ENCODE measurements around the gene PHGDH. TPM values are rescaled to one million over a fixed set of nuclear protein-coding genes. Genes with fewer than 3 reads are reported as not detected.

Gene PHGDH
- total and polyA plus RNA-seq, 9 of the 15 experiments (the other 6 are each of a cell fraction or from before 2014, with no cell fraction given): 6.7 to 84.2 (median 36.2) TPM

- peak; percentile 96 for TF ChIP-seq ZBTB33 (CRISPR knock-in tag; IDR thresholded peaks at IDR 0.05)
- TF ChIP-seq ARID4B (CRISPR knock-in tag; IDR thresholded peaks at IDR 0.05): no peak
- no peak for TF ChIP-seq PBX2 (CRISPR knock-in tag; IDR thresholded peaks at IDR 0.05; ENCODE audit: low read depth)
- TF ChIP-seq PBX2 (tag; conservative IDR thresholded peaks at IDR 0.05; ENCODE audit: low read depth): peak; percentile 74
- peak; percentile 90 for TF ChIP-seq ZNF316 (IDR thresholded peaks at IDR 0.05)
- peak; percentile 88 for TF ChIP-seq MAFG (tag; conservative IDR thresholded peaks at IDR 0.05)
- TF ChIP-seq ZNF436 (CRISPR knock-in tag; IDR thresholded peaks at IDR 0.05): no peak
- TF ChIP-seq SPI1 (IDR thresholded peaks at IDR 0.05; ENCODE audit: borderline replicate concordance, low read depth, low read length): peak; percentile 7; the same call in 1 of the 2 replicates
- TF ChIP-seq SMARCA5 (IDR thresholded peaks at IDR 0.05): no peak
- peak; percentile 85 for TF ChIP-seq MAFF (IDR thresholded peaks at IDR 0.05; ENCODE audit: low read length)
- TF ChIP-seq SMAD1 (IDR thresholded peaks at IDR 0.05; ENCODE audit: low read depth, low read length, partially characterized antibody): no peak
- TF ChIP-seq ZNF778 (CRISPR knock-in tag; IDR thresholded peaks at IDR 0.05): no peak
- no peak for TF ChIP-seq ARID3A (IDR thresholded peaks at IDR 0.05; ENCODE audit: borderline replicate concordance, low read depth, low read length)
- TF ChIP-seq ASH1L (IDR thresholded peaks at IDR 0.05; ENCODE audit: borderline replicate concordance, low read depth, partially characterized antibody): no peak
- TF ChIP-seq MAFK (IDR thresholded peaks at IDR 0.05; ENCODE audit: low read length): peak; percentile 83
- no peak for TF ChIP-seq POLR2A (conservative IDR thresholded peaks at IDR 0.05)
- TF ChIP-seq C11orf30 (IDR thresholded peaks at IDR 0.05; ENCODE audit: low read depth): peak; percentile 90
- TF ChIP-seq FUS (optimal IDR thresholded peaks at IDR 0.05; ENCODE audit: low read depth, low read length): no peak
- TF ChIP-seq SLC30A9 (CRISPR knock-in tag; IDR thresholded peaks at IDR 0.05): no peak
- no peak for TF ChIP-seq NFIC (IDR thresholded peaks at IDR 0.05)
- TF ChIP-seq PHB2 (IDR thresholded peaks at IDR 0.05; ENCODE audit: low read depth): no peak
Measured at GRCh38 chr1:119715542-119715941, 3.8 kb downstream of the PHGDH start (continued).

Measured in K562 (cell line).